LNCAP (cell line): ENCODE results near the gene ZNF560.

Experiments
- TF ChIP-seq, protein P1 (sequence below): fragments of 450-650 bp; IDR thresholded peaks from 2 replicates; pipeline ENCODE4 v1.5.1; 2017; ENCODE audit warnings: mild to moderate bottlenecking

Gene ZNF560

GRCh38 chr19:9498183-9498902, at the start of gene ZNF560:
Gene ZNF560, minus strand, starts transcription at chr19:9498616. Its CDS starts 23,303 bp downstream, at chr19:9475313.
- TF ChIP-seq, protein P1, sequence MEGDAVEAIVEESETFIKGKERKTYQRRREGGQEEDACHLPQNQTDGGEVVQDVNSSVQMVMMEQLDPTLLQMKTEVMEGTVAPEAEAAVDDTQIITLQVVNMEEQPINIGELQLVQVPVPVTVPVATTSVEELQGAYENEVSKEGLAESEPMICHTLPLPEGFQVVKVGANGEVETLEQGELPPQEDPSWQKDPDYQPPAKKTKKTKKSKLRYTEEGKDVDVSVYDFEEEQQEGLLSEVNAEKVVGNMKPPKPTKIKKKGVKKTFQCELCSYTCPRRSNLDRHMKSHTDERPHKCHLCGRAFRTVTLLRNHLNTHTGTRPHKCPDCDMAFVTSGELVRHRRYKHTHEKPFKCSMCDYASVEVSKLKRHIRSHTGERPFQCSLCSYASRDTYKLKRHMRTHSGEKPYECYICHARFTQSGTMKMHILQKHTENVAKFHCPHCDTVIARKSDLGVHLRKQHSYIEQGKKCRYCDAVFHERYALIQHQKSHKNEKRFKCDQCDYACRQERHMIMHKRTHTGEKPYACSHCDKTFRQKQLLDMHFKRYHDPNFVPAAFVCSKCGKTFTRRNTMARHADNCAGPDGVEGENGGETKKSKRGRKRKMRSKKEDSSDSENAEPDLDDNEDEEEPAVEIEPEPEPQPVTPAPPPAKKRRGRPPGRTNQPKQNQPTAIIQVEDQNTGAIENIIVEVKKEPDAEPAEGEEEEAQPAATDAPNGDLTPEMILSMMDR, result no peak; the same call in 1 of the 2 replicates

- TF ChIP-seq, protein P1, result no peak
Measured at GRCh38 chr19:9547870-9548269, 49.5 kb upstream of the ZNF560 start.

GRCh38 chr19:9538183-9539058, 40.0 kb upstream of the ZNF560 start, which contains the start of gene ZNF426:
Gene ZNF426, minus strand, starts transcription at chr19:9538645. Its CDS starts 2,413 bp downstream, at chr19:9536232.
- TF ChIP-seq, protein P1, result no peak

DNA sequence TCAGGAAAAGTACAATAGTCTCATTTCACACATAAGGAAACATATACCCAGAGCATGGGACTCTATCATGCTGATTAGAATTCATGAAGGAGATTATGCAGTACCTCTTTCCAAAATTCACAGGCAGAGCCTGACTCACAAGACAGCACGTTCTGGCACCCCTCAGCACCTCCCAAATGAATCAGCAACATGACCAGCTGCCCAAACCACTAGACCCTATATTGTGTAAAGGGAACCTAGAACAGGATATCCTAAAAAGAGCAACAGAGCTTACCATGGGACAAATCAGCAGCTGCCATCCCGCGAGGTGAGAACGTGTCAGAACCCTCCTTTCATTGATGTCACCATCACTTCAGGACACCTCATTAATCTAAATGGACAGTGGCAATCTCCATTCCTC, 37.5 kb upstream of the ZNF560 start:
- TF ChIP-seq, protein P1, result no peak

- TF ChIP-seq, protein P1, result no peak
Measured at GRCh38 chr19:9531933-9532332, 33.5 kb upstream of the ZNF560 start.

- TF ChIP-seq, protein P1, result no peak
Measured at GRCh38 chr19:9528757-9529336, 30.4 kb upstream of the ZNF560 start.

DNA sequence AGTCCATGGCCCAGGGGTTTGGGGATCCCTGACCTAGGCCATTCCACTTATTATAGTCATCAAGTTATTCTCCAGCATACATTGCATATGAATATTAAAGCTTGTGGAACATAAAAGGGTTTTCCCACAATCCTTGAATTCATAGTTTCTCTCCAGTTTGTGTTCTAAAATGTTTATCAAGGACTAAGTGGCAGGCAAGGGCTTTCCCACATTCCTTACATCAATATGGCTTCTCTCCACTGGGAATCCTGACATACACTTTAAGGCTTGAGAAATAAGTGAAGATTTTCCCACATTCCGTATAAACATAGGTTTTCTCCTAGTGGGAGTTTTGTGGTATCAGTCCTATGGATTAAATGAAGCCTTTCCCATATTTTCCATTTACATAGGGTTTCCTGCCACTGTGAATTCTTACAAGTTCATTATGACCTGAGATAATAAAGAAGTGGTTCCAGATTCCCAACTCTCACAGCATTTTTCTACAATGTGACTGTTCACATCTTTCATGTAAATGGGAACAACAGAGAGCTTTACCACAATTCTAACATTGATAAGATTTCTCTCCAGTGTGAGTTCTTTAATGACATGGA, 25.6 kb upstream of the ZNF560 start:
- TF ChIP-seq, protein P1, result no peak
